Astrocyte (in vitro differentiated cells and primary cell): ENCODE data around the gene CDRT4. TPM values are rescaled to one million over a fixed set of nuclear protein-coding genes. Genes with fewer than 3 reads are reported as not detected.

Experiments
- DNase-seq: peaks from one replicate; pipeline ENCODE4 v3.0.0-alpha.2; 2010; ENCODE audit warnings: low read depth
- FAIRE-seq: peaks from 2 replicates; lab custom pipeline; 2011; peaks lifted over from hg19 to GRCh38; lab: Jason Lieb, UNC
- H2AFZ ChIP-seq: 2 replicates; pipeline ENCODE4 v1.6.0; 2012; ENCODE audit warnings: low read depth, low read length, inconsistent platforms
- H3K27ac ChIP-seq: 2 replicates; pipeline ENCODE4 v1.5.1; 2011; ENCODE audit warnings: low read depth, low read length, inconsistent platforms
- H3K27me3 ChIP-seq: 2 replicates; pipeline ENCODE4 v1.6.0; 2011; ENCODE audit warnings: low read length, inconsistent platforms; ENCODE audit not compliant: insufficient read depth
- H3K36me3 ChIP-seq: 2 replicates; pipeline ENCODE4 v1.5.1; 2011; ENCODE audit warnings: low read length, inconsistent platforms; ENCODE audit not compliant: insufficient read depth
- H3K4me1 ChIP-seq: 2 replicates; pipeline ENCODE4 v1.5.1; 2011; ENCODE audit warnings: low read length, inconsistent platforms; ENCODE audit not compliant: insufficient read depth
- H3K4me2 ChIP-seq: 2 replicates; pipeline ENCODE4 v1.6.0; 2012; ENCODE audit warnings: low read length, inconsistent platforms
- H3K4me3 ChIP-seq: 2 replicates; pipeline ENCODE4 v1.5.1; 2011; ENCODE audit warnings: low read depth, mild to moderate bottlenecking, low read length, inconsistent platforms; ENCODE audit not compliant: insufficient read depth
- H3K79me2 ChIP-seq: 2 replicates; pipeline ENCODE4 v1.6.0; 2012; ENCODE audit warnings: mild to moderate bottlenecking, low read length, inconsistent platforms; ENCODE audit not compliant: insufficient read depth
- H3K9ac ChIP-seq: 2 replicates; pipeline ENCODE4 v1.6.0; 2012; ENCODE audit warnings: mild to moderate bottlenecking, low read length, inconsistent platforms
- H3K9me3 ChIP-seq: 2 replicates; pipeline ENCODE4 v1.5.1; 2012; ENCODE audit warnings: low read depth, mild to moderate bottlenecking, low read length, inconsistent platforms; ENCODE audit not compliant: insufficient read depth
- H4K20me1 ChIP-seq: 2 replicates; pipeline ENCODE4 v1.6.0; 2012; ENCODE audit warnings: low read length, inconsistent platforms; ENCODE audit not compliant: insufficient read depth
- H3K27ac Mint-ChIP-seq: one replicate; pipeline ENCODE4 v1.8.0; 2021; ENCODE audit warnings: mild to moderate bottlenecking, mixed read lengths; ENCODE audit not compliant: unreplicated experiment
- H3K27me3 Mint-ChIP-seq: one replicate; pipeline ENCODE4 v1.8.0; 2021; ENCODE audit warnings: low read depth, mixed read lengths; ENCODE audit not compliant: unreplicated experiment
- H3K36me3 Mint-ChIP-seq: one replicate; pipeline ENCODE4 v1.8.0; 2021; ENCODE audit warnings: low read depth, mixed read lengths; ENCODE audit not compliant: unreplicated experiment
- H3K4me1 Mint-ChIP-seq: one replicate; pipeline ENCODE4 v1.8.0; 2021; ENCODE audit warnings: low read depth, mixed read lengths; ENCODE audit not compliant: unreplicated experiment
- H3K4me3 Mint-ChIP-seq: one replicate; pipeline ENCODE4 v1.8.0; 2021; ENCODE audit warnings: mild to moderate bottlenecking, moderate library complexity, mixed read lengths; ENCODE audit not compliant: unreplicated experiment
- H3K9me3 Mint-ChIP-seq: one replicate; pipeline ENCODE4 v1.8.0; 2021; ENCODE audit warnings: mild to moderate bottlenecking, mixed read lengths; ENCODE audit not compliant: unreplicated experiment
- CTCF ChIP-seq: IDR thresholded peaks from 2 replicates; pipeline ENCODE4 v1.5.1; 2011; ENCODE audit warnings: low read depth, mild to moderate bottlenecking, inconsistent platforms, low read length, moderate library complexity; ENCODE audit not compliant: insufficient read depth
- EZH2 ChIP-seq: IDR thresholded peaks from 2 replicates; pipeline ENCODE4 v1.6.1; 2012; ENCODE audit warnings: mild to moderate bottlenecking, low read length, inconsistent platforms; ENCODE audit not compliant: insufficient read depth
- total RNA-seq: library from RNA; stranded (reverse); gene quantifications from 2 replicates; pipeline ENCODE4 v1.2.1, GENCODE V29; 2021

The CDRT4 gene
- total RNA-seq, 1 donor from 2014 or later = 8.8 TPM

GRCh38 chr17:15501282-15501681 is 33.9 kb upstream of the CDRT4 start:
- Histone ChIP-seq H4K20me1 (peaks cover 8% of the 10 kb centered on the region), H3K9me3 (no peaks in the 10 kb centered on the region), H3K4me2 (no peak overlapping the region), H2AFZ (no peak overlapping the region), H3K27ac (no peak overlapping the region), H3K4me1 (peaks cover 5% of the 10 kb centered on the region), H3K4me3 (no peak overlapping the region), H3K27me3 (no peaks in the 10 kb centered on the region), H3K36me3 (peaks cover 15% of the 10 kb centered on the region), H3K79me2 (no peaks in the 10 kb centered on the region), H3K9ac (no peak overlapping the region)
- Mint-ChIP-seq H3K4me1 (peaks cover 3% of the 10 kb centered on the region), H3K9me3 (no peaks in the 10 kb centered on the region), H3K27ac (no peak overlapping the region), H3K27me3 (no peaks in the 10 kb centered on the region), H3K4me3 (no peak overlapping the region), H3K36me3 (peaks cover 39% of the 10 kb centered on the region)
- FAIRE-seq = no peak
- DNase-seq = no peak
- TF ChIP-seq EZH2 (no peak), CTCF (no peak)

GRCh38 chr17:15498107-15498506 is 30.7 kb upstream of the CDRT4 start:
- H3K36me3 Mint-ChIP-seq = peaks cover 29% of the 10 kb centered on the region
- no peaks in the 10 kb centered on the region for H3K27me3 Mint-ChIP-seq
- FAIRE-seq = no peak

More at GRCh38 chr17:15498107-15498506, 30.7 kb upstream of the CDRT4 start:
- no peak for DNase-seq
- Histone ChIP-seq H3K4me1 (peaks cover 5% of the 10 kb centered on the region), H3K4me2 (no peak overlapping the region), H3K9me3 (no peaks in the 10 kb centered on the region), H3K27me3 (no peaks in the 10 kb centered on the region), H3K36me3 (peaks cover 9% of the 10 kb centered on the region), H3K9ac (no peak overlapping the region), H3K4me3 (no peak overlapping the region), H4K20me1 (no peaks in the 10 kb centered on the region), H3K79me2 (no peaks in the 10 kb centered on the region), H3K27ac (no peak overlapping the region), H2AFZ (no peak overlapping the region)
- Mint-ChIP-seq H3K4me3 (no peak overlapping the region), H3K9me3 (no peaks in the 10 kb centered on the region), H3K4me1 (peaks cover 3% of the 10 kb centered on the region), H3K27ac (no peak overlapping the region)
- TF ChIP-seq CTCF (no peak), EZH2 (no peak)
